Osteocyte (in vitro differentiated cells): Measurements from ENCODE around the gene MROH7. TPM values are rescaled to one million over a fixed set of nuclear protein-coding genes. Genes with fewer than 3 reads are reported as not detected.

Source experiments
- DNase-seq: peaks from one replicate; pipeline ENCODE4 v3.0.0; 2021; ENCODE audit warnings: mixed read lengths; ENCODE audit not compliant: unreplicated experiment; ENCODE audit errors: extremely low spot score
- H3K27ac Mint-ChIP-seq: one replicate; pipeline ENCODE4 v1.8.0; 2021; ENCODE audit warnings: mild to moderate bottlenecking, mixed read lengths; ENCODE audit not compliant: unreplicated experiment
- H3K27me3 Mint-ChIP-seq: one replicate; pipeline ENCODE4 v1.8.0; 2021; ENCODE audit warnings: mixed read lengths; ENCODE audit not compliant: unreplicated experiment
- H3K36me3 Mint-ChIP-seq: one replicate; pipeline ENCODE4 v1.8.0; 2021; ENCODE audit warnings: mixed read lengths; ENCODE audit not compliant: unreplicated experiment
- H3K4me1 Mint-ChIP-seq: one replicate; pipeline ENCODE4 v1.8.0; 2021; ENCODE audit warnings: mixed read lengths; ENCODE audit not compliant: unreplicated experiment
- H3K4me3 Mint-ChIP-seq: one replicate; pipeline ENCODE4 v1.8.0; 2021; ENCODE audit warnings: mild to moderate bottlenecking, moderate library complexity, mixed read lengths; ENCODE audit not compliant: unreplicated experiment
- H3K9me3 Mint-ChIP-seq: one replicate; pipeline ENCODE4 v1.8.0; 2021; ENCODE audit warnings: mixed read lengths; ENCODE audit not compliant: unreplicated experiment
- total RNA-seq: library from RNA; stranded (reverse); gene quantifications from 2 replicates; pipeline ENCODE4 v1.2.1, GENCODE V29; 2021
- TF ChIP-seq, protein P1 (sequence below): fragments of 200-600 bp; sonication (generic); IDR thresholded peaks from 2 replicates; pipeline ENCODE4 v1.5.0; 2021; ENCODE audit warnings: antibody characterized with exemption, mild to moderate bottlenecking, moderate library complexity

MROH7 gene
- total RNA-seq, 1 donor from 2014 or later, result 0.11 TPM

DNA sequence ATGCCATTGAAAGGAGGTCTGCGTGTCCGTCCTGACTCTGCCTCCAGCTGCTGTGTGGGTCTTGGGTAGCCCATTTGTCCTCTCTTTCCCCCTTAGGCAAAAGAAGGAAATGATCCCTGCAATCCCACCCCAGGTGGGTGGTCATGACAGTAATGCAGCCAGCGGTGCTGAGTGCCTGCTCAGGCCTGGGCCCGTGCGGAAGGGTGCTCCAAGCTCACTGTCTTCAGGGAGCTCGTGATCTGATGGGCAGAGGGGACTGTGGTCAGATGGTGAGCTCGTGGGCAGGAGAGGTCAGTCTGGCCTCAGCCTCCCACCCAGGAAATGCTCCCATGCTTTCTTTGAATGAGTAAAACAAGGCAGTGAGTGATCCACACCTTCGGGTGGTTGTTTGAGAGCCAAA lies 38.8 kb downstream of the MROH7 start:
- H3K27ac Mint-ChIP-seq, result no peak overlapping the region
- no peak for DNase-seq
- H3K27me3 Mint-ChIP-seq, result peaks cover 34% of the 10 kb centered on the region

DNA sequence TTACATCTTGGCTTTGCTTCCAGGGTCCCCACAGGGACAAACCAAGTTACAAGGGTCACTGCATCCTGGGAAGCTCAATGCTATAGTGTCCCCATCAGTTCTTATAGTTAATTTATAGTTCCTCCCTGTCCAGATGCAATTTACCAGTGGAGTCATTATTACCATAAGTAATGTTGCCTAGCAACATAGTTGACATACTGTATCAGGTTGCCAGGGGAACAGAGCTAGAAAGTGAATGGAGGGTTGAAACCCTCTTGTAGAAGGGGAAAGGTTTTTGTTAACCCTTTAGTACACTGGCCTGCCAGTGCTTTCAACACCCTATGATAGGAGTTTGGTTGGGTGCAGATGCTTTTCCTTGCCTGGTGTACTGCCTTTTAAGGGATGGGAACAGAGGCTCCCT lies 39.8 kb downstream of the MROH7 start:
- Mint-ChIP-seq H3K4me3 (no peak overlapping the region), H3K27me3 (peaks cover 34% of the 10 kb centered on the region), H3K36me3 (no peaks in the 10 kb centered on the region), H3K4me1 (no peaks in the 10 kb centered on the region), H3K9me3 (no peaks in the 10 kb centered on the region), H3K27ac (no peak overlapping the region)
- TF ChIP-seq, protein P1, sequence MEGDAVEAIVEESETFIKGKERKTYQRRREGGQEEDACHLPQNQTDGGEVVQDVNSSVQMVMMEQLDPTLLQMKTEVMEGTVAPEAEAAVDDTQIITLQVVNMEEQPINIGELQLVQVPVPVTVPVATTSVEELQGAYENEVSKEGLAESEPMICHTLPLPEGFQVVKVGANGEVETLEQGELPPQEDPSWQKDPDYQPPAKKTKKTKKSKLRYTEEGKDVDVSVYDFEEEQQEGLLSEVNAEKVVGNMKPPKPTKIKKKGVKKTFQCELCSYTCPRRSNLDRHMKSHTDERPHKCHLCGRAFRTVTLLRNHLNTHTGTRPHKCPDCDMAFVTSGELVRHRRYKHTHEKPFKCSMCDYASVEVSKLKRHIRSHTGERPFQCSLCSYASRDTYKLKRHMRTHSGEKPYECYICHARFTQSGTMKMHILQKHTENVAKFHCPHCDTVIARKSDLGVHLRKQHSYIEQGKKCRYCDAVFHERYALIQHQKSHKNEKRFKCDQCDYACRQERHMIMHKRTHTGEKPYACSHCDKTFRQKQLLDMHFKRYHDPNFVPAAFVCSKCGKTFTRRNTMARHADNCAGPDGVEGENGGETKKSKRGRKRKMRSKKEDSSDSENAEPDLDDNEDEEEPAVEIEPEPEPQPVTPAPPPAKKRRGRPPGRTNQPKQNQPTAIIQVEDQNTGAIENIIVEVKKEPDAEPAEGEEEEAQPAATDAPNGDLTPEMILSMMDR, result no peak
- no peak for DNase-seq

More for the DNA sequence above, 38.8 kb downstream of the MROH7 start:
- Mint-ChIP-seq H3K4me1 (no peaks in the 10 kb centered on the region), H3K4me3 (no peak overlapping the region), H3K9me3 (no peaks in the 10 kb centered on the region), H3K36me3 (no peaks in the 10 kb centered on the region)
- TF ChIP-seq, protein P1, result no peak

DNA sequence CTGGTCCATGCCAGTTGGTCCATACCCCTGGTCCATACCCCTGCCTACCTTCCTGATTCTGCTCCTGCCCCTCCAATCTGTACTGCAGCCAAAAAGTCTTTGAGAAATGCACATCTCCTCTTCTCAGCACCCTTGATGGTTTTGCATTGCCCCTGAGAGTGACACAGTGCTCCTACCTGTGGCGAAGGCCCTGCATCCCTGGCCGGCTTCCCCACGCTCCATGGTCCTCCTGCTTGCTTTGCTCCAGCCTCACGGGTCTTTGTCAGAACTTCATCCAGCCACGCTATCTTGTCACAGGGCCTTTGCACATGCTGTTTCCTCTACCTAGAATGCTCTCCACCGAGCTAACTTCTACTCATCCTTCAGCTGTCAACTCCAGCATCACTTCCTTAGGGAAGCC lies 41.9 kb downstream of the MROH7 start:
- Mint-ChIP-seq H3K9me3 (no peaks in the 10 kb centered on the region), H3K27me3 (peaks cover 30% of the 10 kb centered on the region), H3K4me1 (no peaks in the 10 kb centered on the region), H3K36me3 (no peaks in the 10 kb centered on the region), H3K27ac (no peak overlapping the region), H3K4me3 (no peak overlapping the region)
- no peak for DNase-seq
- TF ChIP-seq, protein P1, result no peak

DNA sequence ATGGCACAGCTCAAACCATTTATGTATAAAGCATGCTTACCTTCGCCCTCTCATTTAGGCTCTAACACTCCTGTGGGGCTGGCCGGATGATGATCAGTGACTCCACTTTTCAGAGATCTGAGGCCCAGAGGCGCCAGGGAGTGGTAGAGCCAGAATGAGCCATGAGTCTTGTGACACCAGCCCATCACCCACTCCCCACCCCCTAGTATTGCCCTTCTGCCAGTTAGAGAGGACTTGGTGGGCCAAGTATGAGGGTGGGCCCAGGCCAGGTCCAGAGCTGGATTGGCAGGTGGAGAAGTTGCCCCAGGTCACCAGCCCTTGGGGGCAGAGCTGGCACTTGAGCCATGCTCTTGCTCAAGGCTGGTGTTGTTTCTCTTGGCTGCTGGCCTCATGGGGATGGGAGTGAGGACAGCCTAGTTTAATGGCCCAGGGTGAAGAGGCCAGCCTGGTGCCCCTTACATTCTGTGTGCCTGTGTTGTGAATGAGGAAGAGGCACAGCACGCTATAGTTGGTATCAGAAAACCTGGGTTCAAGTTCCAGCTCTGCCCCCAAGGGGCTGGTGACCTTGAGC lies 43.8 kb downstream of the MROH7 start:
- H3K27me3 Mint-ChIP-seq, result peaks cover 29% of the 10 kb centered on the region
- DNase-seq, result no peak
- H3K9me3 Mint-ChIP-seq, result no peaks in the 10 kb centered on the region
- H3K4me3 Mint-ChIP-seq, result no peak overlapping the region
- H3K4me1 Mint-ChIP-seq, result no peaks in the 10 kb centered on the region
- no peaks in the 10 kb centered on the region for H3K36me3 Mint-ChIP-seq
- TF ChIP-seq, protein P1, result no peak
- H3K27ac Mint-ChIP-seq, result no peak overlapping the region

DNA sequence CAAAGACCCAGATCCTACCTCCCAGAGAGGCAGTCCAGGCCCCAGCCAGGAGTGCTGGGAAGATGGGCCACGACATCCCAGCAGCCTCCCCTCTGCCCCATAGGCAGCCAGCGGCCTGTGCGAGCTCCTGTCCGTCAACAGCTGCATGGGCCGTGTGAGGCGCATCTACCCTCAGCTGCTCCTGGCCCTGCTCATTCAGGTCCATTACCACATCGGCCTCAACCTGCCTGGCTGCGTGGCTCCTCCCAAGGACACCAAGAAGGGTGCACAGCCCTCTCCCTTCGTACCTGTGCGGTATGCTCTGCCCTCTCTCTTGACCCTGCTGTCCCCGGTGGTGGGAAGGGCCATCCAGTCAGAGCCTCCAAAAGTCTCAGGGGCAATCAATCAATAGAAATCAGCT lies 44.6 kb downstream of the MROH7 start:
- no peak for DNase-seq
- Mint-ChIP-seq H3K4me3 (no peak overlapping the region), H3K9me3 (no peaks in the 10 kb centered on the region), H3K36me3 (no peaks in the 10 kb centered on the region), H3K4me1 (no peaks in the 10 kb centered on the region), H3K27me3 (peaks cover 31% of the 10 kb centered on the region), H3K27ac (no peak overlapping the region)
- TF ChIP-seq, protein P1, result no peak
